BLaER1 treated with 17β-estradiol and CSF1 and Interleukin-3, amounts not matched to agents 10 nM and 100 nM (cell line): Measurements from ENCODE around the gene PTPRJ.

Experiments used
- H3K27ac ChIP-seq, 11 experiments: shearing (Covaris generic); formaldehyde crosslinking; 2 replicates each; pipeline ENCODE4 v1.8.1; 2022
- H3K27me3 ChIP-seq, 11 experiments: shearing (Covaris generic); formaldehyde crosslinking; 2 replicates each; pipeline ENCODE4 v1.8.1; 2022
- H3K36me3 ChIP-seq, 11 experiments: shearing (Covaris generic); formaldehyde crosslinking; 2 replicates each; pipeline ENCODE4 v1.8.1; 2022
- H3K4me1 ChIP-seq, 10 experiments: shearing (Covaris generic); formaldehyde crosslinking; 2 replicates each; pipeline ENCODE4 v1.8.1; 2022
- H3K4me2 ChIP-seq, 11 experiments: shearing (Covaris generic); formaldehyde crosslinking; 2 replicates each; pipeline ENCODE4 v1.8.1; 2022
- H3K4me3 ChIP-seq, 10 experiments: shearing (Covaris generic); formaldehyde crosslinking; 2 replicates each; pipeline ENCODE4 v1.8.1; 2022
- H3K9ac ChIP-seq, 11 experiments: shearing (Covaris generic); formaldehyde crosslinking; 2 replicates each; pipeline ENCODE4 v1.8.1; 2022
- H3K9me3 ChIP-seq, 11 experiments: shearing (Covaris generic); formaldehyde crosslinking; replicated peaks in 1 of 11; 2 replicates each; pipeline ENCODE4 v1.8.1; 2022
- H4K20me1 ChIP-seq, 11 experiments: shearing (Covaris generic); formaldehyde crosslinking; 2 replicates each; pipeline ENCODE4 v1.8.1; 2022
- Cebpa-rat ChIP-seq, 11 experiments: shearing (Covaris generic); IDR thresholded peaks; 2 replicates each; pipeline ENCODE4 v1.8.1; 2022

PTPRJ gene

DNA sequence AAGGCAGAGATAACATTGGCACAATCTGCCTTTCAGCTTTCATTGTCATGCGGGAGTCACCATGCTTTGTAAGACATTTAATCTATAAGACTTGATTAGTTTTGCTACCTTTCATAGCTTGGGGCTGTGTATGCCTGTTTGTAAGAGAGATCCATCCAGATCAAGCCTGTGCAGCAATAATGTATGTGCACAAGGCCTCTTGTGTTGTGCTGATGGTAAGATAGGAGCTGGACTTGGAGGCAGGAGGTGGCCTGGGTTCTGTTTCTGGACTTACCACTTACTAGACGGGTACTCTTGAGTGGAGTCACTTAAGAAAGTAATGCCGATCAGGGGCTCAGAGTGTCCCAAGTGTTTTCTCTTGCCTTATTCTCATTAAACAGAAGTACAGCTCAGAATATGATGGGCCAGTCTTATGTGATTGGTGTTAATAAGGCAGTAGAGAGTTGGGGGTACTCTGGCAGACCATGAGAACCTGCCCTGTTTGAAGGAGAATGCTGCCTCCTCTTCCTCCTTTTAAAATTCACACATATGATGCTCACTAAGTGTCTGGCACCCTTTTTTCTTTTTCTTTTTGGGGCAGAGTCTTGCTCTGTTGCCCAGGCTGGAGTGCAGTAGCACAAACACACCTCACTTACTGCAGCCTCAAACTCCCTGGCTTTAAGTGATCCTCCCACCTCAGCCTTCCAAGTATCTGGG lies 30.9 kb downstream of the PTPRJ start:
- Histone ChIP-seq H3K9ac (peak overlapping the region in 4 of 11 experiments; percentile 26 to 43 (median 39); a peak in 6 of 22 replicates), H4K20me1 (peaks cover 13 to 100% (median 92%) of the 10 kb centered on the region in 11 experiments; a peak in 21 of 22 replicates), H3K9me3 (no peaks in the 10 kb centered on the region), H3K27ac (peak overlapping the region in 5 of 11 experiments; percentile 31 to 77 (median 63); a peak in 7 of 22 replicates), H3K36me3 (peaks cover 0 to 34% (median 0%) of the 10 kb centered on the region in 11 experiments; a peak in 9 of 22 replicates), H3K4me1 (peaks cover 34 to 100% (median 65%) of the 10 kb centered on the region in 10 experiments), H3K4me3 (no peak overlapping the region), H3K4me2 (peak overlapping the region in 5 of 11 experiments; percentile 89 to 99 (median 95); a peak in 9 of 22 replicates), H3K27me3 (no peaks in the 10 kb centered on the region)
- no peak for TF ChIP-seq Cebpa-rat (IDR thresholded peaks at IDR 0.05)

DNA sequence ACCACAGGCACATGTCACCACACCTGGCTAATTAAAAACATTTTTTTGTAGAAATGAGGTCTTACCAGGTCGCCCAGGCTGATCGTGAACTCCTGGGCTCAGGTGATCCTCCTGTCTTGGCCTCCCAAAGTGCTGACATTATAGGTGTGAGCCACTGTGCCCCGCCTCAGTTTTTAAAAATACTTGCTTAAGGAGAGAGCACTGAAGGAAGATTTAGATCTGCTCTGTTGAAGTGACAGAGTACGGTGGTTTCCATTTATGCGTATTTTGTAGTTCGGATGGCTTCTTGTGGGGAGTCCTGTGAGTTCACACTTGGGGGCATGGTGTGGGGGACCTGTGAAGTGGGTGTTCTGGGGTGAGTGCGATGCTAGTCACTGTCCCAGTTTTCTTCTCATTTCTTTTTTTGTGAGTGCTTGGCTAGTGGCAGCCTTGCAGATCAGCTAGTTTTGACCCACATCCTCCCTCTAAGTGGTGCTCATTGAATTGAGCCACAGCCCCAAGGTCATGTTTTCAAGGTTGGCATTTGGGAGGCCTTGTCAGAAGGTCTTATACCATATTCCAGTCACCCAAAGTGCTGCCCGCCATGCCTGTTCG lies 31.5 kb downstream of the PTPRJ start:
- peak overlapping the region in 4 of 11 experiments; percentile 10 to 63 (median 40); a peak in 4 of 22 replicates for H3K9ac ChIP-seq
- H4K20me1 ChIP-seq, result peaks cover 9 to 100% (median 92%) of the 10 kb centered on the region in 11 experiments; a peak in 21 of 22 replicates
- H3K9me3 ChIP-seq, result no peaks in the 10 kb centered on the region
- peaks cover 34 to 100% (median 66%) of the 10 kb centered on the region in 10 experiments for H3K4me1 ChIP-seq
- no peaks in the 10 kb centered on the region for H3K27me3 ChIP-seq
- H3K36me3 ChIP-seq, result peaks cover 0 to 34% (median 0%) of the 10 kb centered on the region in 11 experiments; a peak in 9 of 22 replicates
- peak overlapping the region; percentile 79 to 99 (median 89); a peak in 21 of 22 replicates for H3K4me2 ChIP-seq
- H3K27ac ChIP-seq, result peak overlapping the region in 9 of 11 experiments; percentile 3 to 77 (median 66); a peak in 15 of 22 replicates
- no peak for TF ChIP-seq Cebpa-rat (IDR thresholded peaks at IDR 0.05)
- H3K4me3 ChIP-seq, result no peak overlapping the region; a peak in 1 of 20 replicates

DNA sequence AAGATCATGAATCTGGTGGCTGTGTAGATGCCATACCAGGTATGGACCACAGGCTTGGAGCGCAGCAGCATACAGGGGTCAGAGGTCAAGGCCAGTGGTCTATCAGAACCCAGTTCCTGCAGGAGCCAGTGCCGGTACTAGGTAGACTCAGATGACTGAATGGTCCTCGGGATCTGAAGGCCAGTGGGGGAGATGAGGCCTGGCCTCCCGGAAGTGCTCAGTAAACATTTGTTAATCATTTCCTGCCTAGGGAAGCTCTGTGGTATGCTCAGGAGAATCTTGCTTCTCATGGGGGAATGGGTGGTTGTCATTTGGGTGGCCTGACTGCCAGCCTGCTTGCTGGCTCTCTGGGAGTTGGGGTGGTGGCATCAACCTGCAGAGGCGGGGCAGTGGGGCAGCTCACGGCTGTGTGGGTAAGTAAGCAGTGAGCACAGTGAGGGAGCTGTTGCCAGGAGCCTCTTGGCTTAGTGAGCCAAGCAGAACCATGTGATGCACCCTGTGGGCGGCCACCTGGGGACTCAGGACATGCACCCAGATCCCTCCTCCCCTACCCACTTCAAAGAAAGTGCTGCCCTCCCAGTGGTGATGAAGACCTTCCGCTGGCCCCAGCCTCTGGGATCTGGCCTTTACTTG lies 33.0 kb downstream of the PTPRJ start:
- H3K4me3 ChIP-seq, result peak overlapping the region in 6 of 10 experiments; percentile 4 to 45 (median 27); a peak in 7 of 20 replicates
- peaks cover 49 to 100% (median 72%) of the 10 kb centered on the region in 10 experiments for H3K4me1 ChIP-seq
- peaks cover 9 to 100% (median 93%) of the 10 kb centered on the region in 11 experiments; a peak in 21 of 22 replicates for H4K20me1 ChIP-seq
- H3K9me3 ChIP-seq, result no peaks in the 10 kb centered on the region
- H3K9ac ChIP-seq, result peak overlapping the region in 10 of 11 experiments; percentile 3 to 63 (median 38); a peak in 11 of 22 replicates
- peaks cover 0 to 28% (median 0%) of the 10 kb centered on the region in 11 experiments; a peak in 9 of 22 replicates for H3K36me3 ChIP-seq
- H3K27me3 ChIP-seq, result no peaks in the 10 kb centered on the region
- TF ChIP-seq Cebpa-rat (IDR thresholded peaks at IDR 0.05), result no peak
- H3K4me2 ChIP-seq, result peak overlapping the region; percentile 79 to 99 (median 89)
- peak overlapping the region; percentile 3 to 77 (median 66); a peak in 21 of 22 replicates for H3K27ac ChIP-seq

DNA sequence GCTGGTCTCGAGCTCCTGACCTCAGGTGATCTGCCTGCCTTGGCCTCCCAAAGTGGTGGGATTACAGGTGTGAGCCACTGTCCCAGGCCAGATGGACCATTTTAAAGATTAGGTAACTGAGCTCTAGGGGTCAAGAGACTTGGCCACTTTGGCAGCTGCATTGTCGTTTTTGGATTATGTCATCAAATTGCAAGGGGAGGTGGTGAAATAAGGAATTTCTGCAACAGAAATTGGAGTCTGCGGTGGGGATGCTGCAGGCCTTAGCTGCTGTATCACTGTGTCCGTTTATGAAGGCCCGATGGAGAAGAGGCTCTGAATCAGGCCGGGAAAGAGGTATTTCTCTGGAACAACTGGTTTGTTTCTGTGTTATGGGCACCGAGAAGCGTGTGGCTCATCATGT lies 34.6 kb downstream of the PTPRJ start:
- 0 out of 22 replicates have a peak overlapping the region, but pooled peaks of 1 of the 11 experiments have one; percentile 67 for H3K27ac ChIP-seq
- H4K20me1 ChIP-seq, result peaks cover 9 to 100% (median 86%) of the 10 kb centered on the region in 11 experiments; a peak in 21 of 22 replicates
- no peaks in the 10 kb centered on the region for H3K27me3 ChIP-seq
- H3K9ac ChIP-seq, result no peak overlapping the region
- H3K9me3 ChIP-seq, result no peaks in the 10 kb centered on the region
- peak overlapping the region; percentile 79 to 99 (median 89); a peak in 20 of 22 replicates for H3K4me2 ChIP-seq
- peaks cover 0 to 33% (median 0%) of the 10 kb centered on the region in 11 experiments; a peak in 10 of 22 replicates for H3K36me3 ChIP-seq
- peaks cover 55 to 100% (median 85%) of the 10 kb centered on the region in 10 experiments for H3K4me1 ChIP-seq
- H3K4me3 ChIP-seq, result no peak overlapping the region
- no peak for TF ChIP-seq Cebpa-rat (IDR thresholded peaks at IDR 0.05)

GRCh38 chr11:48017105-48017830 lies 36.9 kb downstream of the PTPRJ start:
- Histone ChIP-seq H4K20me1 (peaks cover 9 to 100% (median 77%) of the 10 kb centered on the region in 11 experiments; a peak in 21 of 22 replicates), H3K4me3 (peak overlapping the region in 3 of 10 experiments; percentile 1 to 27 (median 2); a peak in 1 of 20 replicates), H3K27me3 (no peaks in the 10 kb centered on the region), H3K4me1 (peaks cover 52 to 100% (median 89%) of the 10 kb centered on the region in 10 experiments), H3K27ac (peak overlapping the region in 3 of 11 experiments; percentile 11 to 86 (median 36); a peak in 4 of 22 replicates), H3K4me2 (peak overlapping the region; percentile 0 to 99 (median 64); a peak in 16 of 22 replicates), H3K9ac (peak overlapping the region in 4 of 11 experiments; percentile 6 to 46 (median 33); a peak in 4 of 22 replicates), H3K9me3 (no peaks in the 10 kb centered on the region), H3K36me3 (peaks cover 0 to 48% (median 6%) of the 10 kb centered on the region in 11 experiments; a peak in 9 of 22 replicates)
- TF ChIP-seq Cebpa-rat (IDR thresholded peaks at IDR 0.05), result no peak

DNA sequence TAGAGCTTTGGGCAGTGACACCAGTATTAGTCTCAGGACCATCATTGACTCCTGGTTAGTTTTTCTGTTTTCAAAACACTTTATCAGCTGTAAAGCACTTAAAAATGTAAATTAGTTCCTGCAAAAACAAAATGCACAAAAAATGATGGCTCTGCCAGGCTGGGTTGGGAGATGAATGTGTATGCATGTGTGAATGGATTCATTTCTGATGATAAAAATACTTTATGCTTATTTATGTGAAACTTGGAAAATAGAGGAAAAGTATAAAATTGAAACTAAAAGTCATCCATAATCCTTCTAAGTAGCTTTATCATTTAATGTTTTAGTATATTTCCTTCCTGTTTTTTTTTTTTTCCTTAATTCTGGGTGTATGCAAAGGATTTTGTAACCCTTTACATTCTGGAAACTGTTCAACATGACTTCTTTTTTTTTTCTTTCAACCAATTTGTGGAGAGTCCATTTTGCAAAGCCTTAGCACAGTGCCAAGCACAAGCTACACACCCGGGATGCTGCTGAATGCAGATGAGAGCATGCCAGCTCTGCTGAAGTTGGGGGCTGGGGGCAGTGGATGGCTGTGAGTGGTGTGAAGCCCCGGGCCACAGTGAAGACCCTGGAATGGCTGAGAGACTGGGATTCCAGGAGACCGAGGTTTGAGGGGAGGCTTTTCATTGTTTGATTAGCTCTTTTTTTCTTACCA lies 37.6 kb downstream of the PTPRJ start:
- H3K9me3 ChIP-seq, result no peaks in the 10 kb centered on the region
- peak overlapping the region in 3 of 10 experiments; percentile 14 to 27 (median 25); a peak in 3 of 20 replicates for H3K4me3 ChIP-seq
- H3K27ac ChIP-seq, result peak overlapping the region in 6 of 11 experiments; percentile 32 to 88 (median 62); a peak in 9 of 22 replicates
- H3K4me2 ChIP-seq, result peak overlapping the region; percentile 2 to 99 (median 64); a peak in 17 of 22 replicates
- no peaks in the 10 kb centered on the region for H3K27me3 ChIP-seq
- peaks cover 9 to 100% (median 77%) of the 10 kb centered on the region in 11 experiments; a peak in 21 of 22 replicates for H4K20me1 ChIP-seq
- H3K9ac ChIP-seq, result peak overlapping the region in 5 of 11 experiments; percentile 30 to 67 (median 53); a peak in 9 of 22 replicates
- H3K4me1 ChIP-seq, result peaks cover 50 to 100% (median 89%) of the 10 kb centered on the region in 10 experiments
- peaks cover 0 to 55% (median 6%) of the 10 kb centered on the region in 11 experiments; a peak in 9 of 22 replicates for H3K36me3 ChIP-seq
- TF ChIP-seq Cebpa-rat (IDR thresholded peaks at IDR 0.05), result no peak
